Stimulated activated CD8-positive, alpha-beta memory T cell treated with anti-CD3 and anti-CD28 coated beads, Interleukin-4, amount 100 ng/mL, for 48 hours (primary cell): ENCODE measurements around the gene LGALS13.
A peak's percentile ranks its signal among the peaks of the same experiment; 100 is the strongest.

Source experiments
- DNase-seq: peaks from one replicate; pipeline ENCODE4 v3.0.0-alpha.2; 2020

Gene LGALS13, protein sequence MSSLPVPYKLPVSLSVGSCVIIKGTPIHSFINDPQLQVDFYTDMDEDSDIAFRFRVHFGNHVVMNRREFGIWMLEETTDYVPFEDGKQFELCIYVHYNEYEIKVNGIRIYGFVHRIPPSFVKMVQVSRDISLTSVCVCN

DNA sequence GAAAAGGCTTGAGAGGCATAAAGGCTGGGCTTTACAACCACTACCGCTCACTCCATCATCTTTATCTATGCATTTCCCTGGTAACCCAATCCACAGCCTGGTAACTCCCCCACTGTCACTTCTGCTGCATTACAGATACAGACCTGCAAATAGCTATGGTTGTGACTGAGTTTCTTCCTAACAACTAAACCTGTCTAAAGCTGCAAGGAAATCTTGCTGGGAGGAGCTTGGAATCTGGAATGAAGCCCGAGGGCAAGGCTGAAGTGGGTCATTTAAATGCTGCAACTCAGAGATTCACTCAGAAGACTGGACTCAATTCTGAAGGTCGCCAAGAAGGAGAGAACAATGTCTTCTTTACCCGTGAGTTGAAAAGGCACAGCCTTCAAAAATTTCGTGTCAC lies at the start of gene LGALS13:
TSS of gene LGALS13 (plus strand) at position 301 of the 400 bp plus-strand sequence. CDS start at position 346, 45 bp downstream.
- no peak for DNase-seq

DNA sequence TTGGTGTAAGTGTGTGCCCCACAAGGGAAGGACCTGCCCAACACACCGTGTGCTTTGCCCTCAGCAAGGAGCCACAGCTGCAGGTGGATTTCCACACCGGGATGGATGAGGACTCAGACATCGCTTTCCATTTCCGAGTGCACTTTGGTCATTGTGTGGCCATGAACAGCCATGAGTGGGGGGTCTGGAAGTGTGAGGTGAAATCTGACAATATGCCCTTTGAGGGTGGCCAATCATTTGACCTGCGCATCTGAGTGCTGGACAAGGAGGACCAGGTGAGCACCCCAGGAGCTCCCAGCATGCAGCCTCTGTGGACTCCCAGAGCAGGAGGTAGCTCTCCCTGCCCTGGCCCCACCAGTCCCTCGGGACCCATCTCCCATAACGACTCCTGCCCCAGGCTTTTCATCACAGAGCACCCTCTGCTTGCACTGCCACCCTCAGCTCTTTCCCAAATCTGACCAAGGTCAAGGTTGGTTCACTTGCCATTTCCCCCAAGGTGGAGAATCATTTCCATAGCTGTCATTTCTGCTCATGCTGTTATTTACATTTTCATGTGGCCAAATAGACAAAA lies 49.2 kb upstream of the LGALS13 start:
- DNase-seq, result no peak

DNA sequence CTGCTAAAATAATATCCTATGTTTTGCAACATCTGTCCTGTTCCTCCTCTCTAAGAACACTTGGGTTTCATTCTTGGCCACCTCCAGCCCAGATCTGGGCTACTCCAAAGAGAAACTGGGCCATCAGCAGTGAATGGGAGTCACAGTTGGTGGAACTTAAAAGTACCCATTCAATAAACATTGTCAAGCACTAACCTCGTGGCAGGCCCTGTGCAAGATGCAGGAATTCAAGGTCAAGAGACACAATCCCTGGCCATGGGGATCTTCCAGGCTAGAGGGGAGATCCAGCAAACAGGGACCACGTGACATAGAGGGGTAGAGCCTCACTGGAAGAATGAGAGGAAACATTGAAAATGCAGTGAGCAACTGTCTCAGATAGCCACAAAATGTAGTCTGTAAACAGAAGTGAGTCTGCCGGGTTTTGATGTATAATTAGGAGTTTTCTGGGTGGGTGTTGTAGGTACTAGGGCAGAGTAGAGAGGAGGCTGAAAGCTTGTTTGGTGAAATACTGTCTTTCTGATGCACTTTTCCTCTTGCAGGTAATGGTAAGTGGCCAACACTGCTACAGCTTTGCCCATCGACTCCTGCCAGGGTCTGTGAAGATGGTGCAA lies 47.5 kb upstream of the LGALS13 start:
- DNase-seq, result no peak

DNA sequence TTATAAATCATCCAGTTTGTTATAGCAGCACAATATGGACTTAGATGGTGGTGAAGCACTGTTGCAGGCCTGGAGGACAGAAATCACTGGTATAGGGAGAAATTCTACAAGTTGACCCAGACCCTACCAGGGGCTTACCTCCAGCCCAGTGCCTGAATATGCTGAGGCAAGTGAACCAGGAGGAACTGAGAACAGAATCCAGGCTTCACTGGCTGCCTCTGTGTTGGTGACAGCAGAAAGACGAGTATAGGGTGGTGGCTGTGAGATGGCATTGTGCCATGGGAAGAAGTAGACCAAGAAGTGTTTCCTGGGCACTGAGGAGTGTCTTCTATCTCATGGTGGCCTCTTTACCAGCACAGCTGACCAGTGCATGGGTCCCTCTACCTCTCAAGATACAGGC lies 46.4 kb upstream of the LGALS13 start:
- DNase-seq, result no peak

DNA sequence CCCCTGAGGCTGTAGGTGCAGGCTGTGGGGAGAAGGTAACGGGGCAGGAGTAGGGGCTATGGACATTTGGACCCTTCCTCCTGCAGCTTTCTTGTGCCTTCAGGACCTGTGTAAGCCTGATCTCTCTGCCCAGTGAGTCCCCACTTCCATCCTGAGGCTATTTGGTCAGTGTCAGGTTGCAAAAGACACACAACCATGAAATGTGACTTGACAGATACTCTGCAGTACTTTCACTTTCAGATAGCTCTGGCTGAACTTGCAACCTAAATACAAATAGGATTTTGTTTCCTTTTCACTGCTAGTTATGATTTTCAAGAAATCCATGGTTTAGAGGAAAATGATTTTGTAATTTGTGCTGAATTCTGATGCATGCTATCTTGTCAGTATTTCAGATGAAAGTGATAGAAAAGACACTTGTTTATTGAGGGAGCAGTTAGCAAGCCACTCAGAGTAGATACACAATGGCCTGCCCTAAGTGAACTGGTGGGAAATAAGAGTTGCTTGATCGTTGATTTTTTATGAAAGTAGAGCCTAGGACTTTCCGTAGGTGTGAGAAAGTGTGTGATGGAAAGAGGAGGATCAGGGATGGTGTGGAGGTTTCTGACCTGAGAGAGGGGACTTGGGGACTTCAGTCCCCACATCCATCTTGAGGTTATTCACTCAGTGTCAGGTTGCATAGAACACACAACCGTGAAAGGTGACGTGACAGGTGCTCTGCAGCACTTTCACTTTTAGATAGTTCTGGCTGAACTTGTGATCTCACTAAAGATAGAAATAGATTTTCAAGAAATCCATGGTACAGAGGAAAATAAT lies 44.3 kb upstream of the LGALS13 start:
- no peak for DNase-seq

DNA sequence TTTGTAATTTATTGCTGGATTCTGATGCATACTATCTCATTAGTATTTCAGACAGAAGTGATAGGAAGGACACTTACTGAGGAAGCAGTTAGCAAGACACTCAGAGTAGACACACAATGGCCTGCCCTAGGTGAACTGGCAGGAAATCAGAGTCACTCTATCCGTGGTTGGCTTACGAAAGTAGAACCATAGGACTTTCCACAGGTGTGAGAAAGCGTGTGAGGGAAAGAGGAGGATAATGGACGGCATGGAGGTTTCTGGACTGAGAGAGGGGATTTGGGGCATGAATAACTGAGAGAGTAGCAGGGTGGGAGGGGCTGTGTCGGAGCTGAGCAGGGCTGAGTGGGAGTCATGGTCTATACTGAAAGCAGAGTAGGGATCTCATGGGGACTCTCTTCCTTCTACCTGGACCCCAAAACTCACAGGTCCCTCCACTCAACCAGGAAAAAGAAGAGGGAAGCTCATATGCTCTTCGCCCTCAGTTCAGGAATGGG lies 43.7 kb upstream of the LGALS13 start:
- no peak for DNase-seq

DNA sequence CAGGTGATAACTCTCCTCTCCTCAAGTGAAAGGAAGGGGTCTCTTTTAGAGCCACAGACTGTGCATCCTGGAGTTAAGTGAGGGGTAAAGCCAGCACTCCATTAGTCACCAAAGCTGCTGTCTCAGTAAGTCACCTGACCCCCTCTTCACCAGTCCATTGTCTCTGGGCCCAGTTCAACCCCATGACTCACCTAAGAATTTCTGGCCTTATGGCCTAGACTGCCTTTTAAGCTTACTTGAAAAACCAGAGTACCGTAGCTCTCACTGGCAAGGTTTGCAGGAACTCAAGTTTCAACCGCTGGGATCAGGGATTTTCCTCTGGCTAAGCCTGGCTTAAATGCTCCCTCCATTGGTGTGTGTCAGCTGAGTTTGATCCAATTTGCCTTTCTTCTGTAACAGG lies 38.9 kb upstream of the LGALS13 start:
- no peak for DNase-seq

DNA sequence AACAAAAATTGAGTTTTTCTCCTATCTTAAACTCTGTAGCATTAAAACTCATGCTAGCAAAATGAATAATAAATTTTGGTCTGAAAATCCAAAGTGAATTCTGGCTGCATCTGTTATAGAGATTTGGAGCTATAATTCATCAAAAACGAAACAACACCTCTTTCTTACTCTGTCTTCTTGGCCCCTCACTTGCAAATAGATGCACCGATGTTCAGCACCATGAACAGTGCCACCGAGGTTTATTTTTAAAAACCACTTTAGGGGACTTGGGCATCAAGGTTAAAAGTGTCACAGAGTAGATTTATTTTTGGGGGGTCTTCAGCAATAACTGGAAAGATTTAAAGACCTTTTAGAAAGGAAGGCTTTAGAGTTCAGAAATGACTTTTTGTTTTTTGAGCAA lies 36.3 kb upstream of the LGALS13 start:
- DNase-seq, result no peak

DNA sequence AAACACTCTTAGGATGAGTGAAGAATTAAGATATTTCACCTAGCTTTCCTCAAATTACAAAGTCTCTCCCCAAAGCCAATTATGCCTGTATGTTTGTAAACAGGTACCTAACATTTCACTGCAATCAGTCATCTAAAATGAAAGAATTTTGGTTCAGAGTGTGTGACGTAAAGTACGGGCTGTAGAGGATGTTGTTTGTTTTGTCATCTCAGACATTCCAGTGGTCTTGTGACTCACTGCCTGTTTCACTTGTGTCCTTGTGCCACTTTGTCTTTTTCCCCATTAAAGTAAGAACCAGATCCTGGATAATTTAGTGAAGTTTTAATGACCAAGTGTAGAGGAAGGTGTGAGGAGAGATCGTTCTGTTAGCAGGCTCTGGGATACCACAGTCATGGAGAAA lies 33.7 kb upstream of the LGALS13 start:
- DNase-seq, result no peak

DNA sequence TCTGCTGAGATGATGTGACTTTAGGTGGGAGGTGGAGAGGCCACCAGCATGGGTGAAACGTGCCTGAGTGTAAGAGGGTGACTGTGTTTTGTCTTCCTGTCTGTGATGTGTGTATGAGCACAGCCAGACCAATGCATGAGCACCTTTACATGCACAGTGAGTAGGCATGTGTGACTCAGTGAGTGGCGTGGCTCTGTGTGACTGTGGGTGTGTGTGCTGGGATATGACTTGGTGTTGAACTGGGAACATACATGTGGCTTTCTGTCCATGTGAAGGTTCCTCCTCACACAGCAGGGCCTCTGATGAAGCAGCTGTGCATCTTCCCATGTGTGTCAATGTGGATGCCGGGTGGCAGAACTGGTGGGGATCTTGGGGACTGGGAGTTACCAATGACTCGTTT lies 19.9 kb upstream of the LGALS13 start:
- peak; percentile 50 for DNase-seq

DNA sequence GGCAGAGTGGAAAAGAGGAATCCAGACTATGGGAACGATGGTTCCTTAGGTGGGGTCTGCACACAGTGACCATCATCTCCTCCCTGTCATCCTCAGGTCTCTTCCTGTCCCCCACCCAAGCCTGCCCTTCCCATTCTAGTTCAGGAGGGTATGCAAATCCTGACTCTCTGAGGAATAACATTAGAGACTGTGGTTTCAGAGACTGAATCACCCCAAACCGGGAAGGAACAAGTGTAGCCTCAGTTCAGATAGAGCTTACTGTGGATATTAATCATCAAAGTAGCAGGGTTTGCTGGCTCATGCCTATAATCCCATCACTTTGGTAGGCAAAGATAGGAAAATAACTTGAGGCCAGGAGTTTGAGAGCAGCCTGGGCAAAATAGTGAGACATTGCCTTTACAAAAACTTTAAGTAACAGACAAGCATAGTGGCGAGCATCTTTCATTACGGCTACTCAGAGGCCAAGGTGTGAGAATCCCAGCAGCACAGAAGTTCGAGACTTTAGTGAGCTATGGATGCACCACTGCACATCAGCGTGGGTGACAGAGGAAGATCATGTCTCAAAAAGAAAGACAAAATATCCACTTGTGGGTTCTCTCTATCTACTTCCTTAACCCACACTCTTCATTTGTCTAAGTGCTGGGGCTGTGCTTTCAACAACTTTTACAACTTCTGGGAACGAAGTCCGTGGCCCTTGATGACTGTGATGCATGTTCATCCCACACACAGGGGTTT lies 19.3 kb upstream of the LGALS13 start:
- DNase-seq, result peak; percentile 26

DNA sequence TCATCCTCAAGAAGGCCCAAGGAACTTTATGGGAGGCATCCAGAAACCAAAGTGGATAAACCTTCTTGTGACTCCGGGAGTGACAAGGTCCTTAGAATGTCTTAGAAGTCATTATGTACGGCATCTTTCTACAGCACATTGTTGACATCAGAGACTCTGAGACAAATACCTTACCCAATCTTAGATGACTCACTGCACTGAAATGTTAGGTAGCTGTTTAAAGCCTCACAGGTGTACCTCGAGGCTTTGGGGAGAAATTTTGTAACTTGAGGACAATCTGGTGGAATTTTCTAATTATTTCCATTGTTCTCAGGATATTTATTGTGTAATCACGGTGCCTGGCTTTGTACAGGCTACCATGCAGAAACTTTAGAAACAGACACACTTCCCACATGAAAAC lies 14.8 kb upstream of the LGALS13 start:
- no peak for DNase-seq

DNA sequence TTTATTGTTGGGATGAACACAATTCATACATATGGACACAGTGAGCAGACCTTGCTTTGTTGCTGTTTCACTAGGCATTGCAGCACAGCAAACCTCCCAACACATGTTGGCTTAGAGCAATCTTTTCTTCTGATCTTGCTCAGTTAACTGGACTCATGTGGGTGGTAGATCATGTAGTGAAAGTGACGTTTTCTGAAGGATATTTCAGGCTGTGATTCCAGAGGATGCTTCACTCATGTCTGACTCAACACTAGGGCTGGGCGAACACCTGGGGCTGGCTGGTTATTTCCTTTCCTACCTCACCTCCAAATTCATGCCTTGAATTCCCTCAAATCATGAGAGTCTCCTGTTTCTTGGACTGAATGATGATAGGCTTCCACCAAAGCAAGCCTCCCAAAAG lies 14.3 kb upstream of the LGALS13 start:
- DNase-seq, result no peak

DNA sequence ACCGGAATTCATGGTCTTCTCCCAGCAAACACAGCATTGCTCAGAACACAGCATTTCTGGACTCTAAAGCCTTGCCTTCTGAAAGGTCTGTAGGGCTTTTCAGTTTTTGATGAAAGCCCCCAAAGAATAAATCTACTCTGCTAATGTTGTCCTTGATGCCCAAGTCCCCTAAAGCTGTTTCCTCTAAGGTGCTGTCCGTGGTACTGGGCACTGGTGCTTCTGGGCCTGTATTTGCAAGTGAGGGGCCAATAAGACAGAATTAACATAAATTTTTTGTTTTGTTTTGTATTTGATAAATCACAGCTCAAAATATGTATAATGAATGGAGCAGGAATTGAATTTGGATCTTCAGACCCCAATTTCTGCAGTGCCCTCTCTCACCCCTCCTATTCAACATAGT lies 12.1 kb upstream of the LGALS13 start:
- no peak for DNase-seq

DNA sequence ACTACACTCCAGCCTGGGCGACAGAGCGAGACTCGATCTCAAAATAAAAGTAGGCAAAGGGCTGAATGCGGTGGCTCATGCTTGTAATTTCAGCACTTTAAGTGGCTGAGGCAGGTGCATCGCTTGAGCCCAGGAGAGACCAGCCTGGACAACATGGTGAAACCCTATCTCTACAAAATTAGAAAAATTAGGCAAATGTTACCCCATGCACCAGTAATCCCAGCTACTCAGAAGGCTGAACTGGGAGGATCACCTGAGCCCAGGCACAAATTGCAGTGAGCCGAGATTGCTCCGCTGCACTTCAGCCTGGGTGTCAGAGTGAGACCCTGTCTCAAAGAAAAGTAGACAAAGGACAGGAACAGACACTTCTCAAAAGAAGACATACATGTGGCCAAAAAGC lies 9.9 kb upstream of the LGALS13 start:
- no peak for DNase-seq

DNA sequence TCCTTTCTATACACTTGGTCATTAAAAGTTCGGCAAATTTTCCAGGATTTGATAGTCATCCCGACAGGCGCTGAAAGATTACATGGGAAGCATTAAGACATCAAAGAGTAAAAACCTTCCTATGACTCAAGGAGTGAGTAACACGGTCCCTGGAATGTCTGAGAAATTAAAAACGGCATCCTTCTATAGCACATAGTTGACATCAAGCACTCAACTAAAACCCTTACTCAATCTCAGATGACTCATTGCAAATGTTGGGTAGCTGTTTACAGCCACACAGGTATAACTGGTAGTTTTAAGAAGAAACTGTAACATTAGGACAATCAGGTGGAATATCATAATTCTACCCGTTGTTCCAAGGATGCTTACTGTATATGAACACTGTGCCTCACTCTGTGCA lies 6.4 kb upstream of the LGALS13 start:
- no peak for DNase-seq

DNA sequence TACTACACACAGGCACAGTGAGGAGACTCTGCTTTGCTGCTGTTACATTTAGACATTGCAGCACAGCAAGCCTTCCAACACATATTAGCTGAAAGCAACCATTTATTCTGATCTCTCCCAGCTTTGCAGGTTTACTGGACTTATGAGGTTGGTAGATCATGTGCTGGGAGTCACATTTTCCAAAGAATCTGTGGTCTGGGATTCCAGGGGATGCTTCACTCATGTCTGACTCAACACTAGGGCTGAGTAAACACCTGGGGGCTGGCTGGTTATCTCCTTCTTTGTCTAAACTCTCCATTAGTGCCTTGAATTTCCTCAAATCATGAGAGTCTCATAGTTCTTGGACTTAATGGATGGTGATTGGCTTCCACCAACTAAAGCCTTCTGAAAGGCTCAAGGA lies 5.4 kb upstream of the LGALS13 start:
- no peak for DNase-seq

DNA sequence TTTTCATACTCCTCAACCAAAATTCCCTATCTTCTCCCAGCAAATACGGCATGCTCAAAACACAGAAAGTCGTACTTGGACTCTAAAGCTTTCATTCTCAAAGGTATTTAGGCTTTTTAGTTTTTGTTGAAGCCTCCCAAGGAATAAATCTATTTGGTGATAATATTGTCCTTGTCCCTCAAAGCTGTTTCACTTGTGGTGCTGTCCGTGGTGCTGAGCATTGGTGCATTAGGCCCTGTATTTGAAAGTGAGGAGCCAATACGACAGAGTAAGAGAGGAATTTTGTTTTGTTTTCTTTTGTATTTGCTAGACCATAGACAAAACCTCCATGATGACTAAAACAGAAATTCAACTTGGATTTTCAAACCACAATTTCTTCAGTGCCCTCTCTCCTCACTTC lies 3.2 kb upstream of the LGALS13 start:
- DNase-seq, result peak; percentile 56

DNA sequence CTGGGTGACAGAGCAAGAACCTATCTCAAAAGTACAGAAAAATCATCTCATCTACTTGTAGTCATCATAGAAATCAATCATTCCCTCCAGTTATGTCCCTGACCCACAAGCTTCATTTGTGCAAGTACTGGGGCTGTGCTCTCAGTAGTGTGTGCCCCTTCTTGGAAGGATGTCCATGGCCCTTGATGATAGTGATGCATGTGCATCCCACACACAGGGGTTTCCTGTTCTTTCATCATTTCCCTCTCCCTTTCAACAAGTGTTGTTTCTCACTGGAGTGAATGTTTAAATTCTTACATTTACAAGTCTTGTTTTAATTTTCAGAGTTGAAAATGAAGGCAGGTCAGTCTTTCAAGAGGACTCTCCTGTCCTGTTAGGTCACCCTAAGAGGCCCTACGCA lies 1.5 kb downstream of the LGALS13 start:
- DNase-seq, result no peak

DNA sequence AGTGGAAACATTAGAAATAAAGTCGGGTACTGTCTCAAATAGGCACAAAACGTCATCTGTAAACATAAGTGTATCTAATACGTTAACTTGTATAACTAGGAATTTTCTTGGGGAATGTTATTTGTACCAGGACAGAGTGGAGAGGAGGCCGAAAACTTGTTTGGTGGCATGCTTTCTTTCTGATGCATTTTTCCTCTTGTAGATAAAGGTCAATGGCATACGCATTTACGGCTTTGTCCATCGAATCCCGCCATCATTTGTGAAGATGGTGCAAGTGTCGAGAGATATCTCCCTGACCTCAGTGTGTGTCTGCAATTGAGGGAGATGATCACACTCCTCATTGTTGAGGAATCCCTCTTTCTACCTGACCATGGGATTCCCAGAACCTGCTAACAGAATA lies 4.7 kb downstream of the LGALS13 start:
- no peak for DNase-seq

DNA sequence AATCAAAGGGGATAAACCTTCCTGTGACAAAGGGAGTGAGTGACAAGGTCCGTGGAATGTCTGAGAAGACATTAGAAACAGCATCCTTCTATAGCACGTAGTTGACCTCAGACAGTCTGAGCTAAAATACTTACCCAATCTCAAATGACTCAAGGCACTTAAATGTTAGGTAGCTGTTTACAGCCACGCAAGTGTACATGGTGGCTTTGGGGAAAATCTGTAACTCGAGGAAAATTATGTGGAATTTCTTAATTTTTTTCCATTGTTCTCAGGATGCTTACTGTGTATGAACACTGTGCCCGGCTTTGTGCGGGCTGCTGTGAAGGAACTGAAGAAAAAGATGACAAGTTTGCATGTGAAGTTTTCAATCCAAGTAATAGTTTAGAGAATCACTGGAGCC lies 5.2 kb downstream of the LGALS13 start:
- DNase-seq, result no peak

DNA sequence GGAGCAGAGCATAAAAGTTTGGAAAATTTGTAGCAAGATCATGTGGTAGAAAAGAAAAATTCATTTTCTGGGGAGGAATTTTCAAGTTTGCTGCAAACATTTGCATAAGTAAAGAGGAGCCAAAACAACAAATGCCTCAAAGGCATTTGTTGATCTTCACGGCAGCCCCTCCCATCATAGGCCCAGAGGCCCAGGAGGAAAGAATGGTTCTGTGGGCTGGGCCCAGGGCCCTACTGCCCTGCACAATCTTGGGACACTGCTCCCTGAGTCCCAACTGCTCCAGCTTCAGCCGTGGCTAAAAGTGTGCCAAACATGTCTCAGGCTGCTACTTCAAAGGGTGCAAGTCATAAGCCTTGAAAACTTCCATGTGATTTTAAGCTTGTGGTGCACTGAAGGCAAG lies 11.3 kb downstream of the LGALS13 start:
- no peak for DNase-seq

DNA sequence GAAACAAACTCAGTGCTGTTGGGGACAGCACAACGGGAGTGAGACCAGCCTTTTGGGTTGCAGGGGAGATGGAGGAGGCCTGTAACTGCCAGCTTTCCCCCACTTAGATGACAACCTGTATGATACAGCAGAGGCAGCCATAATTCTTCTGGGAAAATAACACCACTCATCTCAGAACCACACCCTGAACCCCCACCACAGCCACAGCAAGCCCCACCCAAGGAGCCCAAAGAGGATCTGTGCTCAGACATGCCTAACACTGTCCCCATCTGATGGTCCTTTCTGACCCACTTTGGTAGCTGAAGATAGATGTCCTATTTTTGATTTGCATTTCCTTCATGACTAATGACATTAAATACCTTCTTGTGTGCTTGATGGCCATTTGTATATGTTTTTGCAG lies 15.4 kb downstream of the LGALS13 start:
- DNase-seq, result no peak
